Central memory CD8-positive, alpha-beta T cell (primary cell): ENCODE measurements around the gene GATAD2B.
A peak's percentile ranks its signal among the peaks of the same experiment; 100 is the strongest.
"Not testable (repeated sequence)": the region's sequence is repeated elsewhere in the genome, so short reads cannot be mapped to it uniquely, and the experiment has no call there.

Experiments used
- ATAC-seq: fragments of 150-1000 bp; cut with Tn5 transposase; replicated peaks from 2 replicates; pipeline ENCODE4 v1.10.0; 2022; ENCODE audit warnings: mild to moderate bottlenecking, moderate FRiP score, moderate number of reproducible peaks; ENCODE audit not compliant: poor library complexity, severe bottlenecking; ENCODE audit errors: extremely low read depth
- DNase-seq, 2 donors: peaks; one replicate each; pipeline ENCODE4 v3.0.0; 2021; ENCODE audit warnings: low spot score in 2 of 2
- H3K27ac Mint-ChIP-seq: one replicate; pipeline ENCODE4 v1.8.0; 2022; ENCODE audit warnings: low read depth, mild to moderate bottlenecking, moderate library complexity, mixed read lengths
- H3K27me3 Mint-ChIP-seq: one replicate; pipeline ENCODE4 v1.8.0; 2022; ENCODE audit warnings: mixed read lengths
- H3K36me3 Mint-ChIP-seq: one replicate; pipeline ENCODE4 v1.8.0; 2022; ENCODE audit warnings: mild to moderate bottlenecking, moderate library complexity, mixed read lengths; ENCODE audit not compliant: insufficient read depth
- H3K4me1 Mint-ChIP-seq: one replicate; pipeline ENCODE4 v1.8.0; 2022; ENCODE audit warnings: mixed read lengths
- H3K4me3 Mint-ChIP-seq: one replicate; pipeline ENCODE4 v1.8.0; 2022; ENCODE audit warnings: mild to moderate bottlenecking, moderate library complexity, mixed read lengths
- H3K9me3 Mint-ChIP-seq: one replicate; pipeline ENCODE4 v1.8.0; 2022; ENCODE audit warnings: mixed read lengths

Gene GATAD2B

DNA sequence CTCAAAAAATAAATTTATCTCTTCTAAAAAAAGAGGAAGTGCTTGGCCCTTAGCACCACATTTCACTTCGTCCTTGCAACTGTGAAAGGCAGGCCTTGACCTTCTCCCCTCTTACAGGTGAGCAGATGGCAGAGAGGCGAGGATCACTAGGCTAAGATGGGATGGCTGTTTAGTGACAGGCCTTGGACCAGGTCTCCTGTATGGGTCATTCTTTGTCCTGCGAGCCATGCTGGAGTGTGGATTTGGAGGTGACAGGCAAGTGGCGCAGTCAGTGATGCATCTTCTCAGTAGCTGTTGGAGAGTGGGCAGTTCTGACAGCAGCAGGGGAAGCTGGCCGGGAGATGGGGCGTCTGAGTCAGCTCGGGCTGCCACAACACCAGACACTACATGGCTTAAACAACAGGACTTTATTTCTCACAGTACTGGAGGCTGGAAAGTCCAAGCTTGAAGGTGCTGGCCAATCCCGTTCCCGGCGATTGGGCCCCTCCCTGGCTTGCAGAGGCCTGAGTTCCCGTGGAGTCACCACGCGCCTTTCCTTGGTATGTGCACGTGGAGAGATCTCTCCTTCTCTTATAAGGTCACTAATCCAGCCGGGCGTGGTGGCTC lies 131.0 kb downstream of the GATAD2B start:
- no peak for ATAC-seq
- H3K4me3 Mint-ChIP-seq, result no peak overlapping the region
- DNase-seq, result no peak

DNA sequence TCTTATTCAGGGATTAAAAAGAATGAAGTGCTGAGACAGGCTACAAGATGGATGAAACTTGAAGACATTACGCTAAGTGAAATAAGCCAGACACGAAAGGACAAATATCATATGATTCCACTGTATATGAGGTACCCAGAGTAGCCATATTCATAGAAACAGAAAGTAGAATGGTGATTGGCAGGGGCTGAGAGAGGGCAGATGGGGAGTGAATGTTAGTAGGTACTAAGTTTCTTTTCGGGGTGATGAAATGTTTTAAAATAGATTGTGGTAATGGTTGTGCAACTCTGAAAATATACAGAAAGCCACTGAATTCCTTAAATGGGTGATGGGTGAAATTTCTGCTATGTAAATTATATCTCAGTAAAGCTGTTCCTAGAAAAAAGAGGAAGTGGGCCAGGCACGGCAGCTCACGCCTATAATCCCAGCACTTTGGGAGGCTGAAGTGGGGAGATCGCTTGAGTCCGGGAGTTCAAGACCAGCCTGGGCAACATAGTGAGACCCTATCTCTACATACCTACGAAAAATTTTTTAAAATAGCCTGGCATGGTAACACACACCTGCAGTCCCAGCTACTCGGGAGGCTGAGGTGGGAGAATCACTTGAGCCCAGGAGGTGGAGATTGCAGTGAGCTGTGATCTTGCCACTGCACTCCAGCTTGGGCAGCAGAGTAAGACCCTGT lies 131.7 kb downstream of the GATAD2B start:
- Mint-ChIP-seq H3K9me3 (no peaks in the 10 kb centered on the region), H3K4me1 (peaks cover 21% of the 10 kb centered on the region), H3K27me3 (peaks cover 33% of the 10 kb centered on the region), H3K36me3 (peaks cover 2% of the 10 kb centered on the region), H3K27ac (no peak overlapping the region), H3K4me3 (no peak overlapping the region)
- ATAC-seq (peak; percentile 64), DNase-seq (no peak)

More for the DNA sequence above, 131.0 kb downstream of the GATAD2B start:
- H3K4me1 Mint-ChIP-seq, result peaks cover 27% of the 10 kb centered on the region
- peaks cover 33% of the 10 kb centered on the region for H3K27me3 Mint-ChIP-seq
- peaks cover 5% of the 10 kb centered on the region for H3K36me3 Mint-ChIP-seq
- no peaks in the 10 kb centered on the region for H3K9me3 Mint-ChIP-seq
- H3K27ac Mint-ChIP-seq, result no peak overlapping the region

DNA sequence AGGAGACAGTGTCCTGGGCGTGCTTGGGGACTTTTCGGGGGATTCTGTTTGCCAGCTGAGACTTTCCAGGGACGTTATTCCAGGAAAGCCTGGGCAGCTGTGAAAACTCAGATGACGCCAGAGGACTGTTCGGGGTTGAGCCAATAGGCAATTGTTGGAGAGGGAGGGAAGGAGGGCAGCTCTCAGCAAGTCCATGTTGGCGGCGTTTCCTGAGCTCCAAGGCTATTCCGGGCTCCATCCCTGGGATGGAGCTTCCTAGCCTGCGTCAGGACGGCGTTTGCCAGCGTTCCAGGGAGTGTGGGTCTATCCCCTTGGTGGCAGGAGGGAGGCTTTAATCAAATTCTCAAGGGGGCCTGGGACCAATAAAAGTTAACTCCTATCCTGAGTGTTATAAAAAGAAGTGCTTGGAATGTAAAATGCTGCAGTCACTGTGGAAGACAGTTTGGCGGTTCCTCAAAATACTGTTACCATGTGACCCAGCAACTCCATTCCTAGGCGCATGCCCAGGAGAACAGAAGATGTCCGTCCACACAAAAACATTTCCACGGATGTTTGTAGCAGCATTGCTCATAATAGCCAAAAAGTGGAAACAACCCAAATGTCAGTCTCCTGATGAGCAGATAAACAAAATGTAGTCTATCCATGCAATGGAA lies 132.3 kb downstream of the GATAD2B start:
- no peak for ATAC-seq

DNA sequence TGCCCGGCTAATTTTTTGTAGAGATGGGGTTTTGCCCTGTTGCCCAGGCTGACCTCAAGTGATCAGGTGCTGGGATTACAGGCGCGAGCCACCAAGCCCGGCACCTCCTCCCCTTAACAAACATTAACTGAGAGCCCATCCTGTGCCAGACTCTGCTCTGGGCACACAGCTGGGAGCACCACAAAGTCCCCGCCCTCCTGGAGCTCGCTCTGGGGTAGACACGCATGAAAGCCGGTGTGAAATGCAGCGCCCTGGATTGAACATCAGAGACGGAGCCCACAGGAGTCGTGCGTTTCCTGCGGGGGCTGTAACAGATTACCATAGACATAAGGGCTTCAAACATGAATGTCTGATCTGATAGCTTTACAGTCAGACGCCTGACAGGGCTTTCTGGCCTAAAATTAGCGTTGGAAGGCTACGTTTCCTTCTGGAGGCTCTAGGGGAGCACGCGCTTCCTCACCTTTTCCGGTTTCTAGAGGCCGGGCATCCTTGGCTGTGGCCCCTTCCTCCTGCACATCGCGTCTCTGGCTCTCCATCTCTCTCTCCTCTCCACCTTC lies 133.2 kb downstream of the GATAD2B start:
- H3K36me3 Mint-ChIP-seq, result peaks cover 3% of the 10 kb centered on the region
- H3K4me1 Mint-ChIP-seq, result peaks cover 17% of the 10 kb centered on the region
- DNase-seq (no peak), ATAC-seq (no peak)
- peaks cover 33% of the 10 kb centered on the region for H3K27me3 Mint-ChIP-seq
- H3K4me3 Mint-ChIP-seq, result no peak overlapping the region
- no peak overlapping the region for H3K27ac Mint-ChIP-seq
- H3K9me3 Mint-ChIP-seq, result no peaks in the 10 kb centered on the region

More for the DNA sequence above, 132.3 kb downstream of the GATAD2B start:
- DNase-seq, result no peak
- Mint-ChIP-seq H3K27ac (no peak overlapping the region), H3K4me1 (peaks cover 21% of the 10 kb centered on the region), H3K9me3 (no peaks in the 10 kb centered on the region), H3K27me3 (peaks cover 33% of the 10 kb centered on the region), H3K36me3 (peaks cover 2% of the 10 kb centered on the region), H3K4me3 (no peak overlapping the region)

DNA sequence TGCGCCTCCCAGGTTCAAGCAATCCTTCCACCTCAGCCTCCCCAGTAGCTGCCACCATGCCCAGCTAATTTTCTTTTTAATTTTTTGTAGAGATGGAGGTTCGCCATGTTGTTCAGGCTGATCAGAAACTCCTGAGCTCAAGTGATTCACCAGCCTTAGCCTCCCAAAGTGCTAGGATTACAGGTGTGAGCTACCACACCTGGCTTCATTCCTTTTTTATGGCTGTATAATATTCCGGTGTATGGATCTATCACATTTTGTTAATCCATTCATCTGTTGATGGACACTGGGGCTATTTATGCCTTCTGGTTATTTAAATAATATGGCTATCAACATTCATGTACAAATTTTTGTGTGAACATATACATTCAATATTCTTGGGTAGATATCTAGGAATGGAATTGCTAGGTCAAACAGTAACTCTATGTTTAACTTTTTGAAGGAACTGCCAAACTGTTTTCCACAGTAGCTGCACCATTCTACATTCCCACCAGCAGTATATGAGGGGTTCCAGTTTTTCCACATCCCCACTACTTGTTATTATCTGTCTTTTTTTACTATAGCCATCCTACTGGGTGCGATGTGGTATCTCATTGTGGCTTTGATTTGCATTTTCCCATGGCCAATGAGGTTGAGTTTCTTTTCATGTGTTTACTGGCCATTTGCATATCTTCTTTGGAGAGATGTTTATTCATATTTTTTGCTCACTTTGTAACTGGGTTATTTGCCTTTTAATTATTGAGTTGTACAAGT lies 136.6 kb downstream of the GATAD2B start:
- Mint-ChIP-seq H3K9me3 (no peaks in the 10 kb centered on the region), H3K4me3 (no peak overlapping the region)

DNA sequence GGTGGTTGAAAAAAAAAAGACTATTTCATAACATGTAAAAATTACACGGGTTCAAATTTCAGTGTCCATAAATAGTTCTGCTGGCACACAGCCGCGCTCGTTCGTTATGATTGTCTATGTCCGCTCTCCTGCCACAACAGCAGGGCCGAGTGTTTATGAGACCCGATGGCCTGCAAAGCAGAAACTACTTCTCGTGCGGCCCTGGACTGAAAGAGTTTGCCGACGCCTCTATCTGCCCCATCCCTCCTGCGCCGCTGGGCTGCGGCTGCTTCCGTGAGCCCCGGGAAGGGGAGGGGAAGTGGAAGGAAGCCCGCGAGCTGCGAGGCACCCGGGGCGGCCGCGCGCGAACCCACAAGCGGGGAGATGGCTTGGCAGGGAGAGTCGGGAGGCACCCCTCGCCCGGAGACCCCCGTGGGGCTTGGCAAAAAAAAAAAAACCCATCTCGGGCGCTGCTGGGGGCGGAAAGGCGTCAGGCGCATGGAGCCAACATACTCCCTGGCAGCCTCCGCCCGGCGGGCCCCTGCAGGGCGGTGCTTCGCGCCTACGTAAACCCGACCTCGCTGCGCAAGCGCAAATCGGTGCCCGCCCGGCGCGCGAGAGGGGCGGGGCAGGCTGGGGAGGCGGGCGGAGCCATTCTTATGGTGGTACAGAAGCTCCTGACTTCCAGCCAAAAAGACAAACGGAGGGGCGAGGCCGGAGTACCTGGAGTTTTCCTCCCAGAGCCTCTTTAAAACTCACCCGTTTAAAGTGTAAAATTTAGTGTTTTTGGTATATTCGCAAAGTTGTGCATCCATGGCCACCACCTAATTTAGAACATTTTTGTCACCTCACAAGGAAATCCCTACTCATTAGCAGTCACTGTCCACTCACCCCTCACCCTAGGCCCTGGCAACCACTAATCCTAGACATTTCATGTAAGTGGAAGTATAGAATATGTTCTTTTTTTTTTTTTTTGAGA lies 139.3 kb downstream of the GATAD2B start:
- H3K4me3 Mint-ChIP-seq, result peak overlapping the region; percentile 84
- peak; percentile 94 for ATAC-seq
- peaks cover 13% of the 10 kb centered on the region for H3K27me3 Mint-ChIP-seq

More for the DNA sequence above, 136.6 kb downstream of the GATAD2B start:
- no peak for ATAC-seq
- Mint-ChIP-seq H3K27me3 (peaks cover 33% of the 10 kb centered on the region), H3K36me3 (peaks cover 6% of the 10 kb centered on the region), H3K27ac (no peak overlapping the region), H3K4me1 (peaks cover 19% of the 10 kb centered on the region)
- no peak for DNase-seq

DNA sequence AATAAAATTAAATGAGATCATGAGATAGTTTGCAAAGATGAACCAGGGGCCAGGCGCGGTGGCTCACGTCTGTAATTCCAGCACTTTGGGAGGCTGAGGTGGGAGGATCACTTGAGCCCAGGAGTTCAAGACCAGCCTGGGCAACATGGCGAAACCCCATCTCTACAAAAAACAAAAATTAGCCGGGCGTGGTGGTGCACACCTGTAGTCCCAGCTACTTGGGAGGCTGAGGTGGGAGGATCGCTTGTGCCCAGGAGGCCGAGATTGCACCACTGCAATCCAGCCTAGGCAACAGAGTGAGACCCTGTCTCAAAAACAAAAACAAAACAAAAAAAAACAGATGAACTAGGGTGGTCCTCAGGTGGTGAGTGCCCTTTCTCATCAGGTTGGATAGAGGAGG lies 140.1 kb downstream of the GATAD2B start:
- not testable (repeated sequence) for H3K27me3 Mint-ChIP-seq, DNase-seq, H3K4me1 Mint-ChIP-seq, H3K9me3 Mint-ChIP-seq, ATAC-seq
- Mint-ChIP-seq H3K27ac (peak overlapping the region; percentile 25), H3K36me3 (peaks cover 12% of the 10 kb centered on the region), H3K4me3 (peak overlapping the region; percentile 84)

More for the DNA sequence above, 139.3 kb downstream of the GATAD2B start:
- Mint-ChIP-seq H3K9me3 (no peaks in the 10 kb centered on the region), H3K36me3 (peaks cover 11% of the 10 kb centered on the region), H3K4me1 (peaks cover 5% of the 10 kb centered on the region), H3K27ac (peak overlapping the region; percentile 84)
- DNase-seq, result peak; percentile 86

DNA sequence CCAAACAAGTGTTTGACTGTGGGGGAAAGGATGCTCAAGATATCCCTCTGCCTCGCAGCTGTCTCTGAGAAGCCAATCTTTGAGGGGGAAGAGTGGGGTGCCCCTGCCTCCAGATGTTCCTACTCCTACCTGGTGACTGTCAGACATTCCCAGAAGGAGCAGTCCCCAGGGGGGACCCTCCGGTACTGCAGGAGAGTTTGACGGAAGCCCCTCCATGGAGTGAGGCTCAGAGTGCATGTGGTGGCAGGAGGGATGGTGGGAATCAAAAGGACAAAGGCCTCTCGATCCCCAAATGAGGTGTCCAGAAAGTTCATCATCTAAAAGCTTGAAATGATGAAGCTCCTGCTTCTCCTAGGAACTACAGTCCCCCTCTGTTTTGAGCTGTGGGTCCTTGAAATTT lies 142.2 kb downstream of the GATAD2B start:
- no peak for ATAC-seq
- no peak for DNase-seq
- H3K9me3 Mint-ChIP-seq, result no peaks in the 10 kb centered on the region
- peaks cover 24% of the 10 kb centered on the region for H3K4me1 Mint-ChIP-seq
- no peak overlapping the region for H3K4me3 Mint-ChIP-seq
- H3K27me3 Mint-ChIP-seq, result no peaks in the 10 kb centered on the region
- peaks cover 12% of the 10 kb centered on the region for H3K36me3 Mint-ChIP-seq
- no peak overlapping the region for H3K27ac Mint-ChIP-seq

DNA sequence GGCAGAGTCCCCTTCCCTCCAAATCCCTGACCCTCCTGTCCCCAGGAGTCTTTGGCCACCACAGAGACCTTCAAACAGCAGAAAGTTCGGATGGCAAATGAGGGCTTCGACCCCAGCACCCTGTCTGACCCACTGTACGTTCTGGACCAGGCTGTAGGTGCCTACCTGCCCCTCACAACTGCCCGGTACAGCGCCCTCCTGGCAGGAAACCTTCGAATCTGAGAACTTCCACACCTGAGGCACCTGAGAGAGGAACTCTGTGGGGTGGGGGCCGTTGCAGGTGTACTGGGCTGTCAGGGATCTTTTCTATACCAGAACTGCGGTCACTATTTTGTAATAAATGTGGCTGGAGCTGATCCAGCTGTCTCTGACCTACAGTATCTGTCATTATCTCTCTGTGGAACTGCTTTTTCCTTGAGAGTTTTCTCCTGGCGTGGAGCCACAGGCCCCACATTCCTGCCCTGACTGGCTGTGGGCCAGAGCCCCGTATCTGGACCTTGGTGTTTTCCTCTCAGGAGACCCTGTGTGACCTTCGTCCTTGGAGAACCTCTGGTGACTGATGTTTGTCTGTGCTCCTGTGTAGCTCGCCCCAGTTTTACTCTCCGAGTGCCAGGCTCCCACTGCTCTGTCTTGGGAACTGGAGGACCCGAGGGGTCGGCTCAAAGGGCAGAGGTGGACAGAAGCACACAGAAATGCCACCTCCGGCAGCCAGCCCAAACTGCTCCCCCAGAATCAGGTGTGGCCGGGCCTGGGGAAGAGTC lies 142.8 kb downstream of the GATAD2B start:
- Mint-ChIP-seq H3K27me3 (no peaks in the 10 kb centered on the region), H3K36me3 (peaks cover 11% of the 10 kb centered on the region), H3K9me3 (no peaks in the 10 kb centered on the region), H3K27ac (no peak overlapping the region), H3K4me1 (peaks cover 25% of the 10 kb centered on the region), H3K4me3 (no peak overlapping the region)
- no peak for ATAC-seq
- DNase-seq, result no peak

DNA sequence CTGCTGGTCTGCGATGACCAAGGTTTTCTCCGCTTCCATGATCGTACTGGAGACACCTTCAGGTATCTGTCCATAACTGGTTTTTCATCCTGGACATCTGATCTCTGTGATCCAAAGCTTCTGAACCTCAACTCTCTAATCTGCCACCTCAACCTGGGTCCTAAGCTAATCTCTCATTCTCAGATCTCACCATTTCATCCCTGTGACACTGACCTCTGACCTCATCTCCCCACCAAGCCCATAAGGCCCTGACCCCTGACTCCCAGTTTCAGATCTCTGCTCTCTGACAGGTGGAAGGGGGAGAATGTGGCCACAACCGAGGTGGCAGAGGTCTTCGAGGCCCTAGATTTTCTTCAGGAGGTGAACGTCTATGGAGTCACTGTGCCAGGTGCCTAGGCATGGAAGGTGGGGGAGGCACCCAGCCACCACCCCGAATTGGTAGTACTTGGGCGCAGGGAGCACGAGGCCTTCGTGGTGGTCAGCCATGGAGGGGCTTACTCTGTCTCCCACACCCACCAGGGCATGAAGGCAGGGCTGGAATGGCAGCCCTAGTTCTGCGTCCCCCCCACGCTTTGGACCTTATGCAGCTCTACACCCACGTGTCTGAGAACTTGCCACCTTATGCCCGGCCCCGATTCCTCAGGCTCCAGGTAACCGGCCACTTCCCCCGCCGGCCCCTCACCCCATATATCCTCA lies 143.8 kb downstream of the GATAD2B start:
- H3K27ac Mint-ChIP-seq, result peak overlapping the region; percentile 52
- H3K4me1 Mint-ChIP-seq, result peaks cover 34% of the 10 kb centered on the region
- ATAC-seq (no peak), DNase-seq (no peak)
- H3K4me3 Mint-ChIP-seq, result no peak overlapping the region
- H3K36me3 Mint-ChIP-seq, result peaks cover 8% of the 10 kb centered on the region
- H3K9me3 Mint-ChIP-seq, result no peaks in the 10 kb centered on the region
- no peaks in the 10 kb centered on the region for H3K27me3 Mint-ChIP-seq
